ENCODE measurements around the gene HSBP1. TPM values are rescaled to one million over a fixed set of nuclear protein-coding genes. Genes with fewer than 3 reads are reported as not detected.

Gene HSBP1
- total RNA-seq, 1 experiment from 2014 or later, result 197 TPM

- peaks cover 16% of the 10 kb centered on the region for H3K4me1 Mint-ChIP-seq
- no peaks in the 10 kb centered on the region for H3K27me3 Mint-ChIP-seq (ENCODE audit: low read depth)
- ATAC-seq, result no peak
- ChIA-PET CTCF (no interaction called here), POLR2A (no interaction called here)
- no peak for DNase-seq (ENCODE audit: low spot score)
- no peak overlapping the region for H3K27ac Mint-ChIP-seq
- no peaks in the 10 kb centered on the region; the same call in 1 of the 2 replicates for H3K36me3 Mint-ChIP-seq
- H3K4me3 Mint-ChIP-seq, result no peak overlapping the region
- H3K9me3 Mint-ChIP-seq, result peaks cover 22% of the 10 kb centered on the region
- TF ChIP-seq GTF2I (CRISPR knock-in tag; conservative IDR thresholded peaks at IDR 0.05), result no peak
- no peak for TF ChIP-seq IRF1 (CRISPR knock-in tag; IDR thresholded peaks at IDR 0.05)
- no peak for TF ChIP-seq STAT6 (CRISPR knock-in tag; conservative IDR thresholded peaks at IDR 0.05; ENCODE audit: low read depth)
- no peak for TF ChIP-seq SMAD3 (CRISPR knock-in tag; IDR thresholded peaks at IDR 0.05; ENCODE audit: borderline replicate concordance)
- TF ChIP-seq ZBTB43 (CRISPR knock-in tag; IDR thresholded peaks at IDR 0.05), result no peak
- TF ChIP-seq GRHL2 (CRISPR knock-in tag; IDR thresholded peaks at IDR 0.05; ENCODE audit: insufficient replicate concordance, severe bottlenecking), result no peak
- no peak for TF ChIP-seq NR2C2 (CRISPR knock-in tag; IDR thresholded peaks at IDR 0.05)
- TF ChIP-seq E2F4 (CRISPR knock-in tag; IDR thresholded peaks at IDR 0.05; ENCODE audit: borderline replicate concordance, low read depth), result no peak
- no peak for TF ChIP-seq RORB (CRISPR knock-in tag; IDR thresholded peaks at IDR 0.05)
- TF ChIP-seq PREB (CRISPR knock-in tag; IDR thresholded peaks at IDR 0.05; ENCODE audit: borderline replicate concordance), result no peak
- TF ChIP-seq RELA (CRISPR knock-in tag; IDR thresholded peaks at IDR 0.05; ENCODE audit: borderline replicate concordance), result no peak
- TF ChIP-seq SP1 (CRISPR knock-in tag; conservative IDR thresholded peaks at IDR 0.05), result no peak
- no peak for TF ChIP-seq OVOL2 (CRISPR knock-in tag; IDR thresholded peaks at IDR 0.05; ENCODE audit: borderline replicate concordance)
- no peak for TF ChIP-seq ZNF138 (CRISPR knock-in tag; conservative IDR thresholded peaks at IDR 0.05)
- no peak for TF ChIP-seq SOX15 (CRISPR knock-in tag; IDR thresholded peaks at IDR 0.05)
- TF ChIP-seq USF2 (CRISPR knock-in tag; IDR thresholded peaks at IDR 0.05), result no peak
- no peak for TF ChIP-seq JUN (CRISPR knock-in tag; IDR thresholded peaks at IDR 0.05)
- TF ChIP-seq ATF1 (CRISPR knock-in tag; IDR thresholded peaks at IDR 0.05), result no peak
Measured at GRCh38 chr16:83762141-83762991, 45.4 kb upstream of the HSBP1 start.

Data from WTC11 (cell line).